Measurements from ENCODE around the gene TDRKH. TPM values are rescaled to one million over a fixed set of nuclear protein-coding genes. Genes with fewer than 3 reads are reported as not detected.

Gene TDRKH, protein sequence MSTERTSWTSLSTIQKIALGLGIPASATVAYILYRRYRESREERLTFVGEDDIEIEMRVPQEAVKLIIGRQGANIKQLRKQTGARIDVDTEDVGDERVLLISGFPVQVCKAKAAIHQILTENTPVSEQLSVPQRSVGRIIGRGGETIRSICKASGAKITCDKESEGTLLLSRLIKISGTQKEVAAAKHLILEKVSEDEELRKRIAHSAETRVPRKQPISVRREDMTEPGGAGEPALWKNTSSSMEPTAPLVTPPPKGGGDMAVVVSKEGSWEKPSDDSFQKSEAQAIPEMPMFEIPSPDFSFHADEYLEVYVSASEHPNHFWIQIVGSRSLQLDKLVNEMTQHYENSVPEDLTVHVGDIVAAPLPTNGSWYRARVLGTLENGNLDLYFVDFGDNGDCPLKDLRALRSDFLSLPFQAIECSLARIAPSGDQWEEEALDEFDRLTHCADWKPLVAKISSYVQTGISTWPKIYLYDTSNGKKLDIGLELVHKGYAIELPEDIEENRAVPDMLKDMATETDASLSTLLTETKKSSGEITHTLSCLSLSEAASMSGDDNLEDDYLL
- total RNA-seq: 1 to 10 TPM; 2.6 to 4.0 TPM

- H3K36me3 ChIP-seq (replicated peaks in 1 of 2; ENCODE audit: insufficient read depth in 1 of 2, low read depth in 2 of 2): no peaks in the 10 kb centered on the region
- peak within 1 kb of the TSS; percentile 35 to 79 (median 63) for H3K27ac ChIP-seq
- TF ChIP-seq, protein P1, sequence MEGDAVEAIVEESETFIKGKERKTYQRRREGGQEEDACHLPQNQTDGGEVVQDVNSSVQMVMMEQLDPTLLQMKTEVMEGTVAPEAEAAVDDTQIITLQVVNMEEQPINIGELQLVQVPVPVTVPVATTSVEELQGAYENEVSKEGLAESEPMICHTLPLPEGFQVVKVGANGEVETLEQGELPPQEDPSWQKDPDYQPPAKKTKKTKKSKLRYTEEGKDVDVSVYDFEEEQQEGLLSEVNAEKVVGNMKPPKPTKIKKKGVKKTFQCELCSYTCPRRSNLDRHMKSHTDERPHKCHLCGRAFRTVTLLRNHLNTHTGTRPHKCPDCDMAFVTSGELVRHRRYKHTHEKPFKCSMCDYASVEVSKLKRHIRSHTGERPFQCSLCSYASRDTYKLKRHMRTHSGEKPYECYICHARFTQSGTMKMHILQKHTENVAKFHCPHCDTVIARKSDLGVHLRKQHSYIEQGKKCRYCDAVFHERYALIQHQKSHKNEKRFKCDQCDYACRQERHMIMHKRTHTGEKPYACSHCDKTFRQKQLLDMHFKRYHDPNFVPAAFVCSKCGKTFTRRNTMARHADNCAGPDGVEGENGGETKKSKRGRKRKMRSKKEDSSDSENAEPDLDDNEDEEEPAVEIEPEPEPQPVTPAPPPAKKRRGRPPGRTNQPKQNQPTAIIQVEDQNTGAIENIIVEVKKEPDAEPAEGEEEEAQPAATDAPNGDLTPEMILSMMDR (IDR thresholded peaks at IDR 0.05): peak in 4 of 7 experiments; percentile 7 to 70 (median 46)
- peak; percentile 60 to 84 (median 81) for TF ChIP-seq POLR2A (IDR thresholded peaks at IDR 0.05)
- H3K27me3 ChIP-seq: no peaks in the 10 kb centered on the region
- DNase-seq (peak; percentile 98 to 99 (median 98)), ATAC-seq (peak; percentile 99)
- no peaks in the 10 kb centered on the region for H3K9me3 ChIP-seq
- 0 to 1% methylated on average over 40 to 58 of the region's 58 CpGs for WGBS, 2 donors
- peaks cover 8% of the 10 kb centered on the region for H3K4me1 ChIP-seq
- H3K4me3 ChIP-seq: peak within 1 kb of the TSS; percentile 66 to 90
- intact Hi-C loops (cut with DNase I): no loop called here
Measured at GRCh38 chr1:151790071-151790939, at the start of gene TDRKH. TDRKH (minus strand) TSS chr1:151790500; CDS start chr1:151783022, 7,478 bp downstream.

GRCh38 chr1:151839457-151840403 lies 49.4 kb upstream of the TDRKH start, which contains the start of gene C2CD4D:
C2CD4D (minus strand) TSS chr1:151839820; CDS start chr1:151838989, 831 bp downstream.
- intact Hi-C loops (cut with DNase I): no loop called here
- 2 to 7% methylated on average over 22 to 47 of the region's 47 CpGs for WGBS, 2 donors
- peaks cover 64% of the 10 kb centered on the region for H3K4me1 ChIP-seq
- no peaks in the 10 kb centered on the region for H3K9me3 ChIP-seq
- no peak within 1 kb of the TSS for H3K4me3 ChIP-seq
- H3K27me3 ChIP-seq: no peaks in the 10 kb centered on the region
- DNase-seq: peak; percentile 78 to 91 (median 84)
- ATAC-seq: peak; percentile 69
- TF ChIP-seq, protein P1 (IDR thresholded peaks at IDR 0.05): peak in 4 of 7 experiments; percentile 36 to 48 (median 47)
- peak; percentile 89 to 99 (median 98) for TF ChIP-seq POLR2A (IDR thresholded peaks at IDR 0.05)
- H3K36me3 ChIP-seq (replicated peaks in 1 of 2; ENCODE audit: insufficient read depth in 1 of 2, low read depth in 2 of 2): no peaks in the 10 kb centered on the region
- peak within 1 kb of the TSS; percentile 91 to 97 (median 95) for H3K27ac ChIP-seq

DNA sequence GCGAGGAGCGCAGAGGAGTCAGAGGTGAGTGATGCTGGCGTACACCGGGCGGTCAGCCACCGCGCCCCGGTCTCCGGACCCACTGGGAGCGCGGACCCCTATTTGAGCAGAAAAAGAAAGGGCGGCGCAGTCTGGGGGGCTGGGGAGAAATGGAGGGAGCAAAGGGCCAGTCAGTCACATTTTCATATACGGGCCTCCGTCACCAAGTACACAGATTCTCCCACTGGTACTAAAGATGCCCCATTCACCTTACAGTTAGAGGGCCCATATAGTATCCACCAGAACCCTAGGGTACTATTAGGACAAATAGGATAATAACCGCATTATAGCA lies 48.7 kb upstream of the TDRKH start:
- Histone ChIP-seq H3K27ac (peak overlapping the region; percentile 91 to 97 (median 95)), H3K4me3 (no peak overlapping the region), H3K9me3 (no peaks in the 10 kb centered on the region), H3K27me3 (no peaks in the 10 kb centered on the region), H3K36me3 (replicated peaks in 1 of 2; ENCODE audit: insufficient read depth in 1 of 2, low read depth in 2 of 2) (no peaks in the 10 kb centered on the region), H3K4me1 (peaks cover 71% of the 10 kb centered on the region)
- DNase-seq: no peak
- no peak for ATAC-seq
- 56 to 70% methylated on average over 16 of the region's 16 CpGs for WGBS, 2 donors
- intact Hi-C loops (cut with DNase I): no loop called here
- TF ChIP-seq, protein P1 (IDR thresholded peaks at IDR 0.05): no peak
- no peak for TF ChIP-seq POLR2A (IDR thresholded peaks at IDR 0.05)

Measured in body of pancreas (tissue), 4 donors.